HEK293T (cell line): ENCODE measurements around the gene LRRC10B.

Experiments used
- ARNT ChIP-seq: fragments of 450-650 bp; IDR thresholded peaks from 2 replicates; pipeline ENCODE4 v1.6.1; 2017; ENCODE audit warnings: mild to moderate bottlenecking
- BHLHE40 ChIP-seq: fragments of 450-650 bp; IDR thresholded peaks from 2 replicates; pipeline ENCODE4 v1.6.1; 2016; ENCODE audit warnings: mild to moderate bottlenecking, moderate library complexity, borderline replicate concordance
- CTBP1 ChIP-seq: fragments of 450-650 bp; IDR thresholded peaks from 2 replicates; pipeline ENCODE4 v1.6.1; 2016; ENCODE audit warnings: borderline replicate concordance
- L3MBTL2 ChIP-seq: fragments of 450-650 bp; conservative IDR thresholded peaks from 2 replicates; pipeline ENCODE4 v1.6.1; 2016; ENCODE audit warnings: mild to moderate bottlenecking
- LEF1 ChIP-seq: fragments of 450-650 bp; IDR thresholded peaks from 2 replicates; pipeline ENCODE4 v1.6.1; 2017; ENCODE audit warnings: mild to moderate bottlenecking, borderline replicate concordance
- SUZ12 ChIP-seq: fragments of 450-650 bp; IDR thresholded peaks from 2 replicates; pipeline ENCODE4 v1.6.1; 2016; ENCODE audit warnings: mild to moderate bottlenecking
- ZNF384 ChIP-seq: fragments of 450-650 bp; IDR thresholded peaks from 2 replicates; pipeline ENCODE4 v1.6.1; 2016

- TF ChIP-seq BHLHE40, result no peak
- no peak for TF ChIP-seq ARNT
- no peak for TF ChIP-seq ZNF384
- TF ChIP-seq L3MBTL2, result no peak
- TF ChIP-seq CTBP1, result no peak
- no peak for TF ChIP-seq SUZ12
- TF ChIP-seq LEF1, result no peak
These were observed 35.9 kb downstream of the LRRC10B start for GRCh38 chr11:61544466-61544865.
